Hematopoietic multipotent progenitor cell (in vitro differentiated cells): Measurements from ENCODE around the gene FOXK2. TPM values are rescaled to one million over a fixed set of nuclear protein-coding genes. Genes with fewer than 3 reads are reported as not detected.

Experiments
- DNase-seq, 3 donors: peaks; one replicate each; pipeline ENCODE4 v3.0.0-alpha.2; 2011 to 2015; ENCODE audit warnings: low read depth in 2 of 3, low spot score in 2 of 3
- total RNA-seq: library from RNA; depleted of rRNA; stranded (reverse); fragments of >200 nt; gene quantifications from one replicate; pipeline ENCODE4 v1.2.3, GENCODE V29; 2012

The FOXK2 gene
- 47.9 TPM for total RNA-seq

GRCh38 chr17:82518826-82519810 is at the start of gene FOXK2:
Gene FOXK2, plus strand, starts transcription at chr17:82519732. Its CDS starts 157 bp downstream, at chr17:82519889.
- DNase-seq = peak; percentile 84 to 94 (median 94)

GRCh38 chr17:82470065-82470464 is 49.5 kb upstream of the FOXK2 start:
- DNase-seq = no peak

- no peak for DNase-seq
Observed at GRCh38 chr17:82474223-82475010, 45.1 kb upstream of the FOXK2 start.

GRCh38 chr17:82475458-82475857 is 44.1 kb upstream of the FOXK2 start:
- DNase-seq = no peak

GRCh38 chr17:82477934-82478333 is 41.6 kb upstream of the FOXK2 start:
- no peak for DNase-seq

GRCh38 chr17:82479602-82480001 is 39.9 kb upstream of the FOXK2 start:
- DNase-seq = no peak

- DNase-seq = no peak
Observed at GRCh38 chr17:82480318-82480717, 39.2 kb upstream of the FOXK2 start.

- no peak for DNase-seq
Observed at GRCh38 chr17:82483204-82483660, 36.3 kb upstream of the FOXK2 start.

GRCh38 chr17:82483836-82484235 is 35.7 kb upstream of the FOXK2 start:
- DNase-seq = no peak

GRCh38 chr17:82486231-82487094 is 33.1 kb upstream of the FOXK2 start:
- no peak for DNase-seq

GRCh38 chr17:82487910-82488309 is 31.6 kb upstream of the FOXK2 start:
- DNase-seq = no peak

- DNase-seq = no peak
Observed at GRCh38 chr17:82489117-82489516, 30.4 kb upstream of the FOXK2 start.

GRCh38 chr17:82489851-82490511 is 29.6 kb upstream of the FOXK2 start:
- DNase-seq = no peak

- no peak for DNase-seq
Observed at GRCh38 chr17:82490512-82491195, 28.9 kb upstream of the FOXK2 start.

- DNase-seq = no peak
Observed at GRCh38 chr17:82491196-82491530, 28.4 kb upstream of the FOXK2 start.

- DNase-seq = no peak
Observed at GRCh38 chr17:82491533-82491932, 28.0 kb upstream of the FOXK2 start.

GRCh38 chr17:82492643-82493225 is 26.8 kb upstream of the FOXK2 start:
- DNase-seq = no peak

GRCh38 chr17:82493226-82493781 is 26.2 kb upstream of the FOXK2 start:
- DNase-seq = no peak
